Activated CD4-positive, alpha-beta memory T cell treated with anti-CD3 and anti-CD28 coated beads for 36 hours (primary cell): Measurements from ENCODE around the gene BTBD18. TPM values are rescaled to one million over a fixed set of nuclear protein-coding genes. Genes with fewer than 3 reads are reported as not detected.

Experiments used
- CTCF ChIA-PET: fragments of 350-600 bp; sonication (Branson Sonifier 250); formaldehyde crosslinking; loops from one replicate; lab custom pipeline; 2021; ENCODE audit warnings: antibody characterized with exemption, inconsistent platforms; lab: Charles Lee
- POLR2A ChIA-PET: fragments of 350-600 bp; sonication (Branson Sonifier 250); formaldehyde crosslinking; loops from one replicate; lab custom pipeline; 2021; ENCODE audit warnings: antibody characterized with exemption; lab: Charles Lee
- DNase-seq: peaks from one replicate; pipeline ENCODE4 v3.0.0-alpha.2; 2020
- H3K27ac Mint-ChIP-seq: one replicate; pipeline ENCODE4 v1.8.0; 2021; ENCODE audit warnings: mixed read lengths
- H3K27me3 Mint-ChIP-seq: one replicate; pipeline ENCODE4 v1.8.0; 2021; ENCODE audit warnings: mixed read lengths
- H3K36me3 Mint-ChIP-seq: one replicate; pipeline ENCODE4 v1.8.0; 2021; ENCODE audit warnings: mixed read lengths
- H3K4me1 Mint-ChIP-seq: one replicate; pipeline ENCODE4 v1.8.0; 2021; ENCODE audit warnings: low read depth, mixed read lengths
- H3K4me3 Mint-ChIP-seq: one replicate; pipeline ENCODE4 v1.8.0; 2021; ENCODE audit warnings: mild to moderate bottlenecking, mixed read lengths
- H3K9me3 Mint-ChIP-seq: one replicate; pipeline ENCODE4 v1.8.0; 2021; ENCODE audit warnings: mixed read lengths
- intact Hi-C: fragments of 100-400 bp; cut with micrococcal nuclease; formaldehyde crosslinking; loops from one replicate; pipeline ENCODE4 v1.15.1; 2023
- total RNA-seq, 2 experiments: library from RNA; stranded (reverse); gene quantifications; one replicate each; pipeline ENCODE4 v1.2.3, GENCODE V29; 2021

Gene BTBD18, protein sequence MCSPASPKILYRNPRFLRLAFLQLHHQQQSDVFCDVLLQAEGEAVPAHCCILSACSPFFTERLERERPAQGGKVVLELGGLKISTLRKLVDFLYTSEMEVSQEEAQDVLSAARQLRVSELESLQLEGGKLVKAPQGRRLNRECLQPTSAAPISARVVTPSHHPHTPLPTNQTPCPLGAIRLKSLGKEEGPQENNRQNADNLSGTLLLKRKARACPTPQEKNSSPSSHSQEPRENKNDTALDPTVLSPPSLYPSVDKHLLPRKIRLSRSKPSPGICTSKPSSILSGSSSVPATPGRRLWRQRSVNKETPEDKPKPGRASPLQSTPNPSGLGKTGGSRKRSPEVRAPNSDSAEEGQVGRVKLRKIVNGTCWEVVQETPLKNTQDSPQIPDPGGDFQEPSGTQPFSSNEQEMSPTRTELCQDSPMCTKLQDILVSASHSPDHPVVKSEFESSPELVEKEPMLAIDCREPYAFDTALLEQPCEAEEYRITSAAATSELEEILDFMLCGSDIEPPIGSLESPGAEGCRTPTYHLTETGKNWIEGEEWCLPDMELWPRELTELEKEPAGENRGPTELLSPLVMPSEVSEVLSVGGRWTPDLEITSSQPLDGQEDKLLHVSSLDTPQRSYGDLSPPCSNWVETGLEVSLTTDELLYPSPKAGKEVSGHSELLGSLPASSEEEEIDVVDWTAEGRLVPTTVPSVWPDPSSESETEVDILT
- not detected for total RNA-seq

DNA sequence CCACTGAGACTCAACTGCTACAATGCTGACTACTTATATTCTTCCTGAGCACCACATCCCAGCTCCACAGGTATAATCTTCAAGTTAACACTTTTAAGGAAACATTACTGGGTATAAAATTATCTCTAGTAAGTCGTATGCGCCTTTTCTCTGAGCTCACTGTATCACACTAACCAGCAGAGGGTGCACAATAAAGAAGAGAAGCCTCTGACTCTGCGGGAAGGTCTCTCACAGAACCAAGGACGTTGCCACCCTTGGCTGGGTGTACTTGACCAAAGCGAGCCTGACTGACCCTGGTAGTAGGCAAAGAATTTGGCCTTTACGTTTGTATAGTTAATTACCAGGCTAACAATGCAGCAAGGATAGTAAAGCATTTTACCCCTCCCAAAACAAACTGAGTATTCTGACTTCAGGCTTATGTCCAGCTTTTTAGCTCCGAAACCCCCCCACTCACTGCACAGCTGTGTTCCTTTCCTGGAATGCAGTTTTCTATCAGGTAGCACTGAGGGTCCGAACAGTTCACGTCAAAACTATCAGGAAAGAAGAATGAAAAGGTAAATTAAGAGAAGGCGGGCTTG lies at the start of gene BTBD18:
Gene BTBD18, minus strand, starts transcription at position 144 of the 578 bp plus-strand sequence. CDS start 631 bp downstream, outside the sequence.
- Mint-ChIP-seq H3K27ac (no peak within 1 kb of the TSS), H3K4me1 (peaks cover 5% of the 10 kb centered on the region), H3K27me3 (no peaks in the 10 kb centered on the region), H3K4me3 (no peak within 1 kb of the TSS), H3K36me3 (peaks cover 5% of the 10 kb centered on the region), H3K9me3 (no peaks in the 10 kb centered on the region)
- DNase-seq = no peak
- CTCF ChIA-PET = interaction anchor here (0.9 to 2.0 kb wide), 2 partner anchors 49 to 56 kb away, joined by 4 to 42 read pairs; no protein-coding TSS in a partner anchor
- POLR2A ChIA-PET = interaction anchor here (0.7 to 2.8 kb wide), 2 partner anchors 9 to 10 kb away, joined by 3 to 12 read pairs; partner anchors contain the start of gene SELENOH
- intact Hi-C loops = loop anchor here (1.0 kb wide), 1 partner anchor 49 kb away; no protein-coding TSS in a partner anchor

DNA sequence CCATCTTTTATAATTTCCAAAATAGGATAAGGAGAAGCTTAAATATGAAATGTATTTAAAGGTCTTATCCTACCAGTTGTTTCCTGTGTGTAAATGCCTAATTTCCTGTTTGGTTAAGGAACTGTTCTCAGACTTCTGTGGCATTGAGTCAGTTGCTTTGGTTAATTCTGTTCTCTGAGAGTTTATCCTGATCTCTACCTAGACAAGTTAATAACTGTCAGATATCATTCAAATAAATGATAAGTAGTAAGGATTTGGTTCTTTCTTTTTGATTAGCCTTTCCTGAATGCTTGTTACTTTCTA lies 49.5 kb upstream of the BTBD18 start:
- peaks cover 23% of the 10 kb centered on the region for H3K4me1 Mint-ChIP-seq
- H3K27me3 Mint-ChIP-seq = no peaks in the 10 kb centered on the region
- no peak for DNase-seq
- peaks cover 12% of the 10 kb centered on the region for H3K36me3 Mint-ChIP-seq
- intact Hi-C loops = loop anchor here (2.0 to 5.0 kb wide), 3 partner anchors 134 to 459 kb away; no protein-coding TSS in a partner anchor
- ChIA-PET POLR2A (interaction anchor here (2.3 kb wide), 1 partner anchor 59 kb away, joined by 9 read pairs; no protein-coding TSS in a partner anchor), CTCF (interaction anchor here (0.8 to 4.0 kb wide), 49 partner anchors 8 to 725 kb away, joined by 3 to 42 read pairs (median 4); partner anchors contain the start of genes BTBD18, MED19, SELENOH and SLC43A3)
- no peaks in the 10 kb centered on the region for H3K9me3 Mint-ChIP-seq
- no peak overlapping the region for H3K27ac Mint-ChIP-seq
- no peak overlapping the region for H3K4me3 Mint-ChIP-seq

DNA sequence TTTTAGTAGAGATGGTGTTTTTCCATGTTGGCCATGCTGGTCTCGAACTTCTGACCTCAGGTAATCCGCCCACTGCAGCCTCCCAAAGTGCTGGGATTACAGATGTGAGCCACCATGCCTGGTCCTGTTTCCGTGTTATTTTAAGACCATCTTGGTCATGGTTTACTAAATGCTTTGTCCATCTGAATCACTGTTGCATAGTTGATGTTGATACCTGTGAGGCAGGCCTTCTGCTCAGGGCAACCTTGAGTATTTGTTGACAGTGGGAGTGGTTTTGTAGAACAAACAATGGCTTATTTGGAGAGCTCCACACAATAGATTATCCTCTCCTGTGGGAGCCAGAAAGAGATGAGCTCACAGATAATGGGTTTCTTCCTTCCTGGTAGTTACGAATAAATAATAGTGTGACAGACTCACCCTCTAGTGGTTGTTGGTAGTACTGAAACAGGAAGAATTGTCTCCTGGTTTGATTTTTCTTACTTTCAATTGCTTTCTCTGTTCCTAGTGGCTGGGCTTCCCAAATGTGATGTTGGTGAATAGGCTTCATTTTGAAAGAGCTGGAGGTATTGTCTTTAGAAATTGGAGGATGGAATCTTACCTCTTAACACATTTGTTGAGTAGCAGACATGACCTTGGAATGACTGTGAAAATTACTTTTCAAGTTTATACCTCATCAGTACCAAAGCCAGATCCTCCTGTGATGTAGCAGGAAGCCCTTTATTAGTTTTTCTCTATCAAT lies 49.0 kb upstream of the BTBD18 start:
- CTCF ChIA-PET = interaction anchor here (0.5 to 4.0 kb wide), 58 partner anchors 8 to 725 kb away, joined by 3 to 42 read pairs (median 4); partner anchors contain the start of genes BTBD18, MED19, SELENOH and SLC43A3
- intact Hi-C loops = loop anchor here (1.0 to 5.0 kb wide), 8 partner anchors 49 to 458 kb away; partner anchors contain the start of genes BTBD18, MED19, SELENOH and TIMM10
- Mint-ChIP-seq H3K36me3 (peaks cover 11% of the 10 kb centered on the region), H3K9me3 (no peaks in the 10 kb centered on the region), H3K4me3 (no peak overlapping the region), H3K27ac (peak overlapping the region; percentile 19), H3K27me3 (no peaks in the 10 kb centered on the region), H3K4me1 (peaks cover 23% of the 10 kb centered on the region)
- POLR2A ChIA-PET = interaction anchor here (0.7 to 2.3 kb wide), 2 partner anchors 43 to 59 kb away, joined by 3 to 9 read pairs; no protein-coding TSS in a partner anchor
- DNase-seq = no peak

DNA sequence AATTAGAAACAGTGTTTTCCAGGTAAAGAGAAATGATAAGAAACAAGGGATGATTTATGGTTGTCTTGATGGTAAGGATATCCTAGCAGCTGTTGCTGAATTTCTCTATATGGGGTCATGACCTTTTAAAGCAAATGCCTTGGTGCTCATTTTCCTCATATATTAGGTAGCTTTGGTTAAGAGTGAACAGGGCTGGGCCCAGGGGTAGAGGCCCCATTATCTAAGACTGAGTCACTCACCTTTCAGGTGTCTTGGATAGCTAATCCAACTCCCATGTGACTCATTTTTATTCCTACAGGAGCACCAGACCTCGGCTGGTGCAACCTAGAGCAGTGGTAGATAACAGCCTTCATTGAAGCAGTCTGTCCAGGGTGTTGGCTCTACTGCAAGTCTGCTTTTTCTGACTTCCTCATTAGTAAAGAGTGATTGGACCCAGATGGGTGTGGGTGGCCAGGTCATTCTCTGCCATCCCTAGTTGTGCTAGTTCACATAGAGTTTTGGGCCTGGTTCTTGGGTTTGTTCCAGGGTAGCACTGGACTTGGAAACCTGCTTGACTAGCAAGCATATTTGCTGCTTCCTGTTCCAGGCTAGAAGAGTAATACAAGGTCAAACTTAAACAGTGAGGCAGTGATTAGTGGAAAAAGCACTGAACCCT lies 47.4 kb upstream of the BTBD18 start:
- H3K4me1 Mint-ChIP-seq = peaks cover 25% of the 10 kb centered on the region
- peaks cover 3% of the 10 kb centered on the region for H3K36me3 Mint-ChIP-seq
- intact Hi-C loops = no loop called here
- no peaks in the 10 kb centered on the region for H3K9me3 Mint-ChIP-seq
- no peaks in the 10 kb centered on the region for H3K27me3 Mint-ChIP-seq
- no peak for DNase-seq
- H3K4me3 Mint-ChIP-seq = no peak overlapping the region
- CTCF ChIA-PET = interaction anchor here (0.6 to 4.0 kb wide), 7 partner anchors 39 to 305 kb away, joined by 3 to 42 read pairs (median 4); partner anchors contain the start of genes BTBD18 and UBE2L6
- POLR2A ChIA-PET = no interaction called here
- peak overlapping the region; percentile 28 for H3K27ac Mint-ChIP-seq

DNA sequence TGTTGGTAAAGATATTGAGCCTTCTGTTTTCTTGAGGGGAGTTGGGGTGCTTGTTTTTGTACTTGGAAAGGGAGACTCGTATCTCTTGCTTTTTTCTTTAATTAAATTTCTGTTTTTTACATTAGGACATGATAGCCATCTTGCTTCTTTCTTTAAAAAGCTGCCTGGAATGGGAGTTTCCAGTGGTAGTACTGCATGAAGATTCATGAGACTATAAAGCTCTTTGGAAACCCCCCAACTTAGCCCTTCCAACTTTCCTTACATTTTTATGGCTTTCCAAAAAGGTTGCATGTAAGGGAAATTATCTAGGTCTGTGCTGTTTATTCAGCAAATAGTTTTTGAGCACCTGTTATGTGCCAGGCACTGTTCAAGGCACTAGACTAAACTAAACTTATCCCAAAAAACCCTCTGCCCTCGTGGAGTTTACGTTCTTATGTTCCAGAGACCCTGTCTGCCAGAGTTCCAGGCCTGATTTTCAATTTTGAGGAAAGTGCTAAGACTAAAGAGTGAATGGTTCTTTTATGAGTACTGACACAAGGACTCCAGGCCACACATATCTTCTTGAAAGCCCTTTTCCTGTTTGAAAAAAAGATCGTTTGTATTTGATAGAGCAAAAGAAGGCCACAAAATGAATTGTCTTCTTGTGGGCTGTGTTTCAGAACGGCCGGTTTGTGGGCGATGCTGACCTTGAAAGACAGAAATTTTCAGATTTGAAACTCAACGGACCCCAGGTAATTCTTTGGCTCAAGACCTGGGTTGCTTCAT lies 41.9 kb upstream of the BTBD18 start:
- CTCF ChIA-PET = interaction anchor here (0.6 to 1.9 kb wide), 5 partner anchors 7 to 731 kb away, joined by 3 to 10 read pairs (median 3); partner anchors contain the start of gene SELENOH
- no peaks in the 10 kb centered on the region for H3K9me3 Mint-ChIP-seq
- peaks cover 1% of the 10 kb centered on the region for H3K27me3 Mint-ChIP-seq
- no peak for DNase-seq
- peak overlapping the region; percentile 86 for H3K27ac Mint-ChIP-seq
- H3K36me3 Mint-ChIP-seq = no peaks in the 10 kb centered on the region
- intact Hi-C loops = loop anchor here (2.0 kb wide), 3 partner anchors 127 to 731 kb away; no protein-coding TSS in a partner anchor
- peaks cover 37% of the 10 kb centered on the region for H3K4me1 Mint-ChIP-seq
- H3K4me3 Mint-ChIP-seq = no peak overlapping the region
- POLR2A ChIA-PET = interaction anchor here (0.7 kb wide), 1 partner anchor 1344 kb away, joined by 4 read pairs; no protein-coding TSS in a partner anchor

DNA sequence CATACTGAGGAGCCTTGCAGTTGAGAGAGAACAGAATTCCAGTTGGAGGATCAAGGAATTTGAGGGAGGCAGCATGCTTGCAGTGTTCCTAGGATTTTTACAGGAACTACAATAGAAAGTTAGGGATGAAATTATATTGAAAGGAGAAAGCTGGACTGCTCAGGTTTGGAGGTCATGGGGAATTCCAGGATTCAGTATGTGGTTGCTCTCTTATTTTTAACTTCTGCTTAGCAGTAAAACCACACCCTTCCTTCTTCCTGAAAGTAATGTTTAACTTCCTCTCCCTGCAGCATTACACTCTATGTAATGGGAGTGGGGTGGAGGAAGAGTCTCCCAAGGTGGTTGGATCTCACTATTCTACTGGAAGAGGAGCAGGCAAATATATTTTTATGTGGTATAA lies 41.3 kb upstream of the BTBD18 start:
- Mint-ChIP-seq H3K9me3 (no peaks in the 10 kb centered on the region), H3K4me3 (peak overlapping the region; percentile 48), H3K4me1 (peaks cover 34% of the 10 kb centered on the region), H3K36me3 (no peaks in the 10 kb centered on the region), H3K27ac (peak overlapping the region; percentile 86), H3K27me3 (peaks cover 1% of the 10 kb centered on the region)
- ChIA-PET POLR2A (interaction anchor here (0.6 to 0.7 kb wide), 2 partner anchors 51 to 1344 kb away, joined by 3 to 4 read pairs; no protein-coding TSS in a partner anchor), CTCF (interaction anchor here (0.7 to 1.9 kb wide), 3 partner anchors 8 to 731 kb away, joined by 3 to 10 read pairs (median 3); no protein-coding TSS in a partner anchor)
- no peak for DNase-seq
- intact Hi-C loops = loop anchor here (1.0 to 2.0 kb wide), 7 partner anchors 33 to 732 kb away; partner anchors contain the start of genes MED19, SELENOH, TIMM10 and TMX2

DNA sequence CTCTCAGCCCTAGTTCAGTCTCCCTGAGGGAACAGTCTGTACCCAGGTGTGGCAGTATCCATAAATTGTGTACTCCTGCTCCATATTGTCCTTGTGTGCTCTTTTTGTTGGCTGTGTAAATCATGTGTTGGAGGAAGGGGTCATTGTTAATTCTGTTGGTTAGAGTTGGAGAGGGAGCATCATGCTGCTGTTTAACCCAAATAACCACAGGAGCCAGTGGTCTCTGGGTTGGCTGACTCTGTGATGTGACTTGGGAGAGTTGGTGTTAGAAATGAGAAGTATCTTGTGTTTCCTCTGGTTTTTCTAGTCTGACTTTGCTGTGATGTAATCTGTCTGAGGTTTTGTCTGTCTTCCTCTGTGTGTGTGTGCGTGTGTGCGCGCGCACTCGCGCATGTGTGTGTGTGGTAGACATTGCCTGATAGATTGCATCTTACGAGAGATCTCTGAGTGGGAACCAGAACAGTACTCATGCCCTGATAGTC lies 40.5 kb upstream of the BTBD18 start:
- peaks cover 34% of the 10 kb centered on the region for H3K4me1 Mint-ChIP-seq
- H3K36me3 Mint-ChIP-seq = no peaks in the 10 kb centered on the region
- POLR2A ChIA-PET = interaction anchor here (0.6 kb wide), 1 partner anchor 50 kb away, joined by 3 read pairs; no protein-coding TSS in a partner anchor
- peak overlapping the region; percentile 55 for H3K4me3 Mint-ChIP-seq
- peaks cover 1% of the 10 kb centered on the region for H3K27me3 Mint-ChIP-seq
- DNase-seq = peak; percentile 90
- CTCF ChIA-PET = interaction anchor here (1.5 to 1.9 kb wide), 2 partner anchors 9 to 732 kb away, joined by 3 to 10 read pairs; no protein-coding TSS in a partner anchor
- H3K27ac Mint-ChIP-seq = peak overlapping the region; percentile 86
- no peaks in the 10 kb centered on the region for H3K9me3 Mint-ChIP-seq
- intact Hi-C loops = loop anchor here (1.0 to 2.0 kb wide), 7 partner anchors 32 to 733 kb away; partner anchors contain the start of genes MED19, SELENOH, TIMM10 and TMX2

DNA sequence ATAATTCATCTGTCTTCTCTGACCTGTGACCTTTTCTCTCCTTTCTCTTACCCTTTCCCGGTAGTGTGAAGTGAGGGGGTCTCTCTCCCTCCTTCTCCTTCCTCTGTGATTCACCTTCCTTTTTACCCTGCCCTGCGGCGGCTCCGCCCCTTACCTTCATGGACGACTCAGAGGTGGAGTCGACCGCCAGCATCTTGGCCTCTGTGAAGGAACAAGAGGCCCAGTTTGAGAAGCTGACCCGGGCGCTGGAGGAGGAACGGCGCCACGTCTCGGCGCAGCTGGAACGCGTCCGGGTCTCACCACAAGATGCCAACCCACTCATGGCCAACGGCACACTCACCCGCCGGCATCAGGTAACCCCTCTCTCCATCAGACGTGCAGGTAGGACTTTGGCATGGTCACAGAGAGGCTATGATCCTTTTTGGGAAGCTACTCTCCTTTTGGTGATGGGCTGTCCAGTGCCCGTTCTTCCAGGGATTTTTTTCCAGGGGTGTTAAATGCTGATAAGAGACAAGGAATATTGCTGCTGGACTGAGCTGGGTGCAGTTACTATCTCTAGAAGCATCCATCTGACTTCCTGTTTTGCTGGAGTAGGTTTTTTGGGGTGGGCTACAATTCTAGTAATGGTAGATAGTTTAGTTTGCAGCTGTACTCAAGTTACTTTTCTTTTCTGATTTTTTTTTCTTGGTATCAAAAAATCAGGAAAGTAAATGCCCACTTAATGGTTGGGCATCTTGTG lies 39.9 kb upstream of the BTBD18 start:
- ChIA-PET POLR2A (interaction anchor here (0.6 kb wide), 1 partner anchor 71 kb away, joined by 3 read pairs; no protein-coding TSS in a partner anchor), CTCF (interaction anchor here (0.7 to 1.9 kb wide), 1 partner anchor 9 kb away, joined by 3 to 10 read pairs; no protein-coding TSS in a partner anchor)
- peaks cover 34% of the 10 kb centered on the region for H3K4me1 Mint-ChIP-seq
- peaks cover 1% of the 10 kb centered on the region for H3K27me3 Mint-ChIP-seq
- no peaks in the 10 kb centered on the region for H3K9me3 Mint-ChIP-seq
- intact Hi-C loops = loop anchor here (1.0 to 2.0 kb wide), 7 partner anchors 31 to 733 kb away; partner anchors contain the start of genes MED19, SELENOH, TIMM10 and TMX2
- peak overlapping the region; percentile 55 for H3K4me3 Mint-ChIP-seq
- DNase-seq = no peak
- H3K36me3 Mint-ChIP-seq = no peaks in the 10 kb centered on the region
- peak overlapping the region; percentile 86 for H3K27ac Mint-ChIP-seq

DNA sequence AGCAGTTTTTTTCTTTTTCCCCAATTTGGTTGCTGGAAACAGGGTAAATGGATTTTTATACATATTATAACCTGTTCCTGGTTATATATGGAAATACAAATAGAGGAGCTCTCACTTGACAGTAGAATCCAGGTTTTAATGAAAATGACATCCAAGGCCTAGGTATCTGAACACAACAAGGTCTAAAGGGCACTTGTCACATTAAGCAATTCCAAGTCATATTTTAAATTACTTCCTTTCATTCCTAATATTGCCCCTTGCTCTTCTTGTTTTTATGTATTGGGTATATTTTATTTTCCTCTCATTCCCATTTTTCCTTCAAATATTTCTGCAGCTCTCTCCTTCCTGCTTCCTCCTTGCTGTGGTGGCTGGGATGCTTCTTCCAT lies 37.1 kb upstream of the BTBD18 start:
- ChIA-PET CTCF (interaction anchor here (1.1 kb wide), 1 partner anchor 12 kb away, joined by 4 read pairs; no protein-coding TSS in a partner anchor), POLR2A (interaction anchor here (0.6 kb wide), 1 partner anchor 31 kb away, joined by 3 read pairs; no protein-coding TSS in a partner anchor)
- Mint-ChIP-seq H3K4me1 (peaks cover 28% of the 10 kb centered on the region), H3K27me3 (peaks cover 1% of the 10 kb centered on the region), H3K36me3 (no peaks in the 10 kb centered on the region), H3K27ac (no peak overlapping the region), H3K4me3 (no peak overlapping the region), H3K9me3 (no peaks in the 10 kb centered on the region)
- DNase-seq = no peak
- intact Hi-C loops = no loop called here
